ENCODE data around the gene CCDC33.

Gene CCDC33

DNA sequence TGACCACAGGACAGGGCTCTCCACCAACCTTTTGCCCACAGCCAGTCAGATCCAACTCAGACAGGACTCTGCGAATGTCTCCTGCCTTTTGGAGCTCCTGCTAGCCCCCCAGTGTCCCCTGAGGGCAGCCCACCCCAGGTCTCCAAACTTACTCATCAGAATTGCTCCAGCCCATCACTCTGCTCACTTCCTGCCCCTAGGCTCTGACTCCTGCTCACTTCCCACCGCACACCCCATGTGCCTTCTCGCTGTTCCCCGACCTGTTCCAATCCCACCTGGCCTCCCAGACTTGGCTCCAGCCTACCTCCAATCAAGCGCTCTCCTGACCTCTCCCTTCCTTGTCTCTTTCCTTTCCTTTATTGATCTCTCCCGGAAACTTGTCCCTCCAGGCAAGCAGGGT, 27.6 kb upstream of the CCDC33 start:
- Histone ChIP-seq H3K9ac (ENCODE audit: low read length) (no peak overlapping the region), H3K4me2 (ENCODE audit: low read depth, low read length, poor library complexity, severe bottlenecking) (no peak overlapping the region), H3F3A (ENCODE audit: insufficient read depth) (no peaks in the 10 kb centered on the region), H3K9me2 (replicated peaks; ENCODE audit: insufficient read depth, low read length) (no peaks in the 10 kb centered on the region), H3K36me3 (ENCODE audit: low read length) (no peaks in the 10 kb centered on the region), H2AFZ (ENCODE audit: low read depth, low read length, severe bottlenecking) (no peak overlapping the region), H3K79me2 (ENCODE audit: insufficient read depth, low read length) (no peaks in the 10 kb centered on the region), H3K9me3 (ENCODE audit: insufficient read depth, low read length) (no peaks in the 10 kb centered on the region), H3K27ac (ENCODE audit: low read depth, low read length) (no peak overlapping the region), H4K20me1 (ENCODE audit: low read depth, low read length) (no peaks in the 10 kb centered on the region), H3K4me3 (ENCODE audit: insufficient read depth, low read length, poor library complexity, severe bottlenecking) (no peak overlapping the region), H3K27me3 (ENCODE audit: low read length) (no peaks in the 10 kb centered on the region; the same call in 1 of the 2 replicates)
- TF ChIP-seq, protein P1, sequence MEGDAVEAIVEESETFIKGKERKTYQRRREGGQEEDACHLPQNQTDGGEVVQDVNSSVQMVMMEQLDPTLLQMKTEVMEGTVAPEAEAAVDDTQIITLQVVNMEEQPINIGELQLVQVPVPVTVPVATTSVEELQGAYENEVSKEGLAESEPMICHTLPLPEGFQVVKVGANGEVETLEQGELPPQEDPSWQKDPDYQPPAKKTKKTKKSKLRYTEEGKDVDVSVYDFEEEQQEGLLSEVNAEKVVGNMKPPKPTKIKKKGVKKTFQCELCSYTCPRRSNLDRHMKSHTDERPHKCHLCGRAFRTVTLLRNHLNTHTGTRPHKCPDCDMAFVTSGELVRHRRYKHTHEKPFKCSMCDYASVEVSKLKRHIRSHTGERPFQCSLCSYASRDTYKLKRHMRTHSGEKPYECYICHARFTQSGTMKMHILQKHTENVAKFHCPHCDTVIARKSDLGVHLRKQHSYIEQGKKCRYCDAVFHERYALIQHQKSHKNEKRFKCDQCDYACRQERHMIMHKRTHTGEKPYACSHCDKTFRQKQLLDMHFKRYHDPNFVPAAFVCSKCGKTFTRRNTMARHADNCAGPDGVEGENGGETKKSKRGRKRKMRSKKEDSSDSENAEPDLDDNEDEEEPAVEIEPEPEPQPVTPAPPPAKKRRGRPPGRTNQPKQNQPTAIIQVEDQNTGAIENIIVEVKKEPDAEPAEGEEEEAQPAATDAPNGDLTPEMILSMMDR (IDR thresholded peaks at IDR 0.05; ENCODE audit: insufficient read depth, low read length, poor library complexity, severe bottlenecking), result no peak
- TF ChIP-seq EZH2phosphoT487 (conservative IDR thresholded peaks at IDR 0.05; ENCODE audit: low read length), result no peak

DNA sequence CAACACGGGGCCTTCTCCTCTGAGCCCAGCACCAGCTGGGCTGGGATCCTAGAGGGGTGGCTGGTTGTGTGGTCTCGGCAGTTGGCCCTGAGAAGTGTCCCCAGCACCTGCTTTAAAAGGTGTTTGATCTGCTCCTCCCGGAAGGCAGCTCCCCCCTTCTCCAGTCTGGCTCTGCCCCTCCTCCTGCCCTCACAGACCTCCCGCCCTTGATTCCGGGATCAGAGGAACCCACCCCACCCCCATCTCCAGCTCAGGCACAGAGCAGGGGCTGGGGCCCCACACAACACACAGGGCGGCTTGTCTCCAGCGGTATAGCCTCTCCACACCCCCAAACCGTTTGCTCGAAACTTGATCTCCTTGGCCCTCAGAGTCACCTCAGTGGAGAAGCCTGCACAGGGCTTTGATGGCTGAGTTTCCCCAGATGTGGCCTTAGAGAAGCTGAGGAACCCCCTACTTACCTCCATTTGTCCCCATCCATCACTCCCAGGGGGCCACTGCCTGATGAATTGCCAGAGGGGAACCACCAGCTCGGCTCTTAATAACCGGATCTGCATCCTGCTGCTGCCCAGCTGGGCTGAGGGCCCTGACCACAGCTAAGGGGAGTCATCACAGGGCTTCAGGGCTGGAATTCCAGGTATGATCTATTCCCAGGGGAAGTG, 27.1 kb upstream of the CCDC33 start:
- no peaks in the 10 kb centered on the region for H3F3A ChIP-seq (ENCODE audit: insufficient read depth)
- no peak overlapping the region for H2AFZ ChIP-seq (ENCODE audit: low read depth, low read length, severe bottlenecking)
- no peaks in the 10 kb centered on the region for H3K9me3 ChIP-seq (ENCODE audit: insufficient read depth, low read length)
- no peak overlapping the region for H3K27ac ChIP-seq (ENCODE audit: low read depth, low read length)
- H3K9ac ChIP-seq (ENCODE audit: low read length), result no peak overlapping the region
- H3K27me3 ChIP-seq (ENCODE audit: low read length), result no peaks in the 10 kb centered on the region; the same call in 1 of the 2 replicates
- no peaks in the 10 kb centered on the region for H4K20me1 ChIP-seq (ENCODE audit: low read depth, low read length)
- H3K4me2 ChIP-seq (ENCODE audit: low read depth, low read length, poor library complexity, severe bottlenecking), result no peak overlapping the region
- H3K9me2 ChIP-seq (replicated peaks; ENCODE audit: insufficient read depth, low read length), result no peaks in the 10 kb centered on the region
- H3K36me3 ChIP-seq (ENCODE audit: low read length), result no peaks in the 10 kb centered on the region
- no peaks in the 10 kb centered on the region for H3K79me2 ChIP-seq (ENCODE audit: insufficient read depth, low read length)
- no peak overlapping the region for H3K4me3 ChIP-seq (ENCODE audit: insufficient read depth, low read length, poor library complexity, severe bottlenecking)
- TF ChIP-seq, protein P1 (IDR thresholded peaks at IDR 0.05; ENCODE audit: insufficient read depth, low read length, poor library complexity, severe bottlenecking), result no peak
- TF ChIP-seq EZH2phosphoT487 (conservative IDR thresholded peaks at IDR 0.05; ENCODE audit: low read length), result no peak

DNA sequence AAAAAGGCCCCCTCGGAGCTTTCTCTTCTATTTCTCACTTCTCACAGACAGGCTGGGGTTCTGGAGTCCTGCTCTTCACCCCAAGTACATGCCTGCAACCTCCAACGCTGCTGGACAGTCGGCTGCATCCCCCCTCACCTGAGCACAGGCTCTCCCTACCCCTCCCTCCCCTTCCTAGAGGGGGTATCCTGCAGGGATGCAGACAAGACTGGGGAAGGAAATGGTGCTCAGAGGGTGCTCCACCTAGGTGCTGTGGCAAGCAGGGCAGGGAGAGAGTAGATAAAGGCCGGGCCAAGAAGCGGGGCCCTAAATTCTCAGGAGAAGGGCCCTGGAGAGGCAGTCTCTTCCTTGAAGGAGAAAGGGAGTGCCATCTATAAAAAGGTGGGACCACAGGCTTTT, 26.6 kb upstream of the CCDC33 start:
- no peak overlapping the region for H3K9ac ChIP-seq (ENCODE audit: low read length)
- TF ChIP-seq, protein P1 (IDR thresholded peaks at IDR 0.05; ENCODE audit: insufficient read depth, low read length, poor library complexity, severe bottlenecking), result no peak
- TF ChIP-seq EZH2phosphoT487 (conservative IDR thresholded peaks at IDR 0.05; ENCODE audit: low read length), result no peak
- no peaks in the 10 kb centered on the region for H4K20me1 ChIP-seq (ENCODE audit: low read depth, low read length)
- no peak overlapping the region for H2AFZ ChIP-seq (ENCODE audit: low read depth, low read length, severe bottlenecking)
- H3K9me3 ChIP-seq (ENCODE audit: insufficient read depth, low read length), result no peaks in the 10 kb centered on the region
- H3K4me2 ChIP-seq (ENCODE audit: low read depth, low read length, poor library complexity, severe bottlenecking), result no peak overlapping the region
- no peaks in the 10 kb centered on the region for H3K79me2 ChIP-seq (ENCODE audit: insufficient read depth, low read length)
- H3K27ac ChIP-seq (ENCODE audit: low read depth, low read length), result no peak overlapping the region
- no peaks in the 10 kb centered on the region for H3K9me2 ChIP-seq (replicated peaks; ENCODE audit: insufficient read depth, low read length)
- no peaks in the 10 kb centered on the region for H3K36me3 ChIP-seq (ENCODE audit: low read length)
- H3F3A ChIP-seq (ENCODE audit: insufficient read depth), result no peaks in the 10 kb centered on the region
- H3K4me3 ChIP-seq (ENCODE audit: insufficient read depth, low read length, poor library complexity, severe bottlenecking), result no peak overlapping the region
- no peaks in the 10 kb centered on the region; the same call in 1 of the 2 replicates for H3K27me3 ChIP-seq (ENCODE audit: low read length)

Measured in SU-DHL-6 (cell line).